Thyroid gland (tissue), 4 donors: Measurements from ENCODE around the gene PCDH1.

Experiments
- CTCF ChIP-seq, 6 experiments: fragments of 200-600 bp in 3 of 6; fragments of 450-650 bp in 3 of 6; sonication (generic) in 3 of 6; IDR thresholded peaks; one replicate each; pipeline ENCODE4 v1.5.1; 2016 to 2019; ENCODE audit warnings: antibody characterized with exemption in 6 of 6, mild to moderate bottlenecking in 2 of 6, inconsistent platforms in 1 of 6, moderate library complexity in 1 of 6
- POLR2A ChIP-seq, 2 donors: fragments of 450-650 bp; IDR thresholded peaks; one replicate each; pipeline ENCODE4 v1.6.1; 2017; ENCODE audit warnings: antibody characterized with exemption in 2 of 2, mild to moderate bottlenecking in 2 of 2, moderate library complexity in 1 of 2

GRCh38 chr5:141846031-141846430 lies 32.2 kb downstream of the PCDH1 start:
- TF ChIP-seq CTCF (IDR thresholded peaks at IDR 0.05), result no peak
- no peak for TF ChIP-seq POLR2A (IDR thresholded peaks at IDR 0.05)
